ENCODE results near the gene FAM236A.
"Not testable (repeated sequence)": the region's sequence is repeated elsewhere in the genome, so short reads cannot be mapped to it uniquely, and the experiment has no call there.

FAM236A gene

DNA sequence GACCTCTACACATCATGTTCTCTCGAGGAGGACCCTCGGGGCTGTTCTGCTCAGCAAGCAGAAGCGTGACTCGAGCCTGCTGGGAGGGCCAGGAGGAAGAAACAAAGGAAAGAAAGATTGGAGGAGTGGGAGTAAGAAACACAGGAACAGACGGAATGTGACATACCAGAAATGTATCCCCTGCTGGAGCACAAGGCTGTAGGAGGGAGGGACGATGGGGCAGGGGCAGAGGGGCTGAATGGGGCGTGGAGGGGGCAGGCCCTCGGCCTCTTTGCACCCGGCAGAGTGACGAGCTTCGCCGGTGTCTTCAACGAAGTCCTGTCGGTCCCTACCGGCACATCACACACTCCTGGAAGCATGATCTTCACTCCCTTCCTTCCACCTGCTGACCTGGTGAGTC, at the start of gene FAM236A:
Gene FAM236A, plus strand, starts transcription at position 301 of the 400 bp plus-strand sequence. Its CDS starts 57 bp downstream, at position 358.
- not testable (repeated sequence) for DNase-seq

GRCh38 chrX:72889740-72890139, 48.3 kb upstream of the FAM236A start:
- DNase-seq: not testable (repeated sequence)

- not testable (repeated sequence) for DNase-seq
Observed at GRCh38 chrX:72912315-72912714, 25.7 kb upstream of the FAM236A start, which contains the start of gene FAM236C. Gene FAM236C, plus strand, starts transcription at chrX:72912615. Its CDS starts 100 bp downstream, at chrX:72912715.

DNA sequence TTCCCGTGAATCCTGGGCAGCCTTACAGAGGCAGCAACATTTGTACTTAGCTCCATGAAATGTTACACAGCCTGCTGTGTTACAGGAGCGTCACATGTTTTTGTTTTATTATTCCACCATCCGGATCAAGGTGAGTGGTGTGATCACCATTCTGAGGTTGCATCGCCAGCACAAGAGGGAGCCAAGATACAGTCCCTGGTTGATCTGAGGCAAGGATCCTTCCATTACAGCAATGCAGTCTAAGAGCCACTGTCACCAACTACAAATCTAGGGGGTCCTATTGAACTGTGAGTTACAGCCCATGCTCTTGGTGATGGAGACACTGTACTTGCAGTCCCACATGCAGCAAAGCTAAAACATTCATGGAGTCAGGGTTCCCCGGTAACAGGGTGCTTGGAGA, 21.9 kb upstream of the FAM236A start:
- not testable (repeated sequence) for DNase-seq

- DNase-seq: not testable (repeated sequence)
Observed at GRCh38 chrX:72932283-72932682, 5.7 kb upstream of the FAM236A start.

DNA sequence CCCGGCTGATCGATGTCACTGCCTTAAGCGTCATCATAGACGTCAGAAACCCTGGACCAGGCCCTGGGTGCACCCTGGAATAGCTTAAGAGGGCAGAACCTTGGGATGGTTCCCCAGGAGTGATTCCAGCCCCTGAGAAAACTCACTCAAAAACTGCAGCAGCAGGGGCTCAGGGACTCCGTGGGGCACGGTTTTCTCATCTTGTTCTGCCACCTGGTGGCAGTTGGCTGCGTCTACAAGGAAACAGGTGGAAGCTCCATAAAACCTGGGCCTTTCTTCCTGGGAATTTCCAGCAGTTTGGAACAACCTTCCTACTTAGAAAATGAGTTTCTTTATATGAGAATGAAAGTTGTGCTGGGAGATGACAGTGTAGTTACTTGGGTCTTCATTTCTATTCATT, 1.6 kb upstream of the FAM236A start:
- DNase-seq: not testable (repeated sequence)

- not testable (repeated sequence) for DNase-seq
Observed at GRCh38 chrX:72936882-72937455, 1.0 kb upstream of the FAM236A start.

GRCh38 chrX:72942272-72942671, 4.3 kb downstream of the FAM236A start:
- DNase-seq: not testable (repeated sequence)

DNA sequence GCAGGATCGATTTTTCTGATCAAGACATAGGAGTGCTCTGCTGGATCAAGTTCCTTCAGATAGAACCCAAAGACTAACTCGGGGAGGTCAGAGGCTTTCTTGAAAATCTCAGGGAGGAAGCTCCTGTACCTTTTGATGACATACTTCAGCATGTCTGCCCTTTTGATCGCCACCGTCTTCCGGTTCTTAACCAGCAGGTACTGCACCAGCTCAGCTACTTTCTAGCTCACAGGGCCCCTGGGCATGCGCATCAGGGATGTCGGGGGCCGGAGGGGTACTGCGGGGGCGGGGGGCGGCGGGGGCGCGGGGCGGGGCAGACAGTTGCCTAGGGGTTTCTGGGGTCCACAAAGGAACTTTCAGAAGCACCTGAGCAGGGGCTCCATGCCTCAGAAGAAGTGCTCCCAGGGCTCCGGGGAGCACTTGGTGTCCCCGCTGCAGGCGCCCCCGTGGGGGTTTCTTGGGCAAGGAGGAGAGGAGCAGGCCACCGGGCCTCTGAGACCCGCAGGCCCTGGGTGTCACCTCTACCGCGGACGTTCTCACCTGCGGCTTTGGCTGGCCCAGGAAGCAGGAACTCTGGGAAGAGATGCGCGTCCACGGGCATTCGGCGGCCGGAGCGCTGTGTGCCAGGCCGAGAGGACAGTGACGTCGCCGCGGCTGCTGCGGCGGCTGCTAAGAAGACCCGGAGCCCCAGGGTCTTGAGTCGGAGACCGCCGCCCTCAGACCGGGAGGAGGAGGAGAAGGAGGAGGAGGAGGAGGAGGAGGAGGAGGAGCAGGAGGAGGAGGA, 5.2 kb downstream of the FAM236A start:
- DNase-seq: not testable (repeated sequence)

DNA sequence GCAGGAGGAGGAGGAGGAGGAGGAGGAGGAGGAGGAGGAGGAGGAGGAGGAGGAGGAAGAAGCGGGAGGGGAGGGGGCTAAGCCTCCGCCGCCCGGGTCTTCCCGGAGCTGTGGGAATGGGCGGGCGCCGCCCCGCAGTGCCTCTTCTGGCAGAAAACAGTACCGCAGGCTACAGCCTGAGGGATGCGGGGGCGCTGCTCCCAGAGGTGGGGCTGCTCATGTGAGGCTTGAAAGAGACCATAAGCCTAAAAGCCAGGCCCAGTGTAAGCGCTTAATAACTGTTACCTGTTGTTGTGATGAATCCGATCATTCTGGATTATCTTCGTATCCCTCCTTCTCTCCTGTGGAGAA, 5.8 kb downstream of the FAM236A start, which contains the start of gene DMRTC1:
Gene DMRTC1, minus strand, starts transcription at position 19 of the 351 bp plus-strand sequence. CDS start 68,143 bp downstream, outside the sequence.
- not testable (repeated sequence) for DNase-seq

DNA sequence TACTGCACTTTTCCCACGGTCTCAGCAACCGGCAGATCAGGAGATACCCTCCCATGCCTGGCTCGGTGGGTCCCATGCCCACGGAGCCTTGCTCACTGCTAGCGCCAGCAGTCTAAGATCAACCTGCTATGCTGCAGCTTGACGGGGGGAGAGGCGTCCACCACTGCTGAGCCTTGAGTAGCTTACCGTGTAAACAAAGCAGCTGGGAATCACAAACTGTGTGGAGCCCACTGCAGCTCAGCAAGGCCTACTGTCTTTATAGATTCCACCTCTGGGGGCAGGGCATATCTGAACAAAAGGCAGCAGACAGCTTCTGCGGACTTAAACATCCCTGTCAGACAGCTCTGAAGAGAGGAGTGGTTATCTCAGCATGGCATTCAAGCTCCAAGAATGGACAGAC, 22.0 kb downstream of the FAM236A start:
- DNase-seq: not testable (repeated sequence)

DNA sequence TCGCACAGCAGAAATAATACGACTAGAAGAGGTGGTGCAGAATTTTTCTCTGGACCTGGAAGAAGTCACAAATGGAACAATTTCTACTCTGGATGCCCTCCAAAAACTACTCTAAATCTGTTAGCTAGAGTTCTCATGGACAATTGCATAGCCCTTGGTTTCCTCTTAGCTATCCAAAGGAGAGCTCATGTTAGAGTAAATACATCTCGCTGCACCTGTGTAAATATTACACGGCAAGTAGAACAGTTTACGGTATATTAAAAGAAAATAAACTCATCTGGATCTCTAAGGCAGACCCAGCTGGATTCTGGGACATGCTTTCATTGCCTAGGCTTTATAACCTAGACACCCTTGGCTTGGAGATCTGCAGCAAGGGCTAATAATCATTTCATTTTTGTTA, 33.9 kb downstream of the FAM236A start:
- not testable (repeated sequence) for DNase-seq

DNA sequence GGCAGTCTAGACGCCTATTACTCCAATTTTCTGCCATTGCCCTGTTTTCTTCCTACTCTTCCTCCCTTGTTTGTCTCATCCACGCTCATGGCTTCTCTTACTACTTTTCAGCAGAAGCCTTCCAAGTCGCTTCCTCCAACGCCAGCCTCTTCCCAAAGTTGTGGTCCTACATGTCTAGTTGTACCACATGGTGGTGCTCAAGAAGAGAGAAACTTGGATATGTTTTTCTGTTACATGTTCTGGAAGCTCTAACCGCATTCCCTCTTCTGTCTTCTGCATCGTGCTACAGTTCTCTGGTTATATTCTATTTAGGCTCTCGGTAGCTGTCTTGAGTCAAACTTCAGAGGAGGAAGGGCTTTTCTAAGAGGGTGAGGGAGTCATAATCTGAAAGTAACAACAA, 36.9 kb downstream of the FAM236A start:
- DNase-seq: not testable (repeated sequence)

DNA sequence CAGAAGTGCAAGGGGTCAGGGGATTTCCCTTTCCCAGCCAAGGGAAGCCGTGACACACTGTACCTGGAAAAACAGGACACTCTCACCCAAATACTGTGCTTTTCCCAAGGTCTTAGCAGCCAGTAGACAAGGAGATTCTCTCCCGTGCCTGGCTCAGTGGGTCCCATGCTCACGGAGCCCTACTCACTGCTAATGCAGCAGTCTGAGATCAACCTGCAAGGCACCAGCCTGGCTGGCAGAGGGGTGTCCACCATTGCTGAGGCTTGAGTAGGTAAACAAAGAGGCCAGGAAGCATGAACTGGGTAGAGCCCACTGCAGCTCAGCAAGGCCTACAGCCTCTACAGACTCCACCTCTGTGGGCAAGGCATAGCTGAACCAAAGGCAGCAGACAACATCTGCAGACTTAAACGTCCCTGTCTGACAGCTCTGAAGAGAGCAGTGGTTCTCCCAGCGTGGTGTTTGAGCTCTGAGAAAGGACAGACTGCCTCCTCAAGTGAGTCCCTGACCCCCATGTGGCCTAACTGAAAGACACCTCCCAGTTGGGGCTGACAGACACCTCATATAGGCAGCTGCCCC, 43.0 kb downstream of the FAM236A start:
- DNase-seq: not testable (repeated sequence)

All from SIG-M5 (cell line).